Measurements from ENCODE around the gene MESP2.

The MESP2 gene

GRCh38 chr15:89802986-89803824 lies 27.1 kb downstream of the MESP2 start:
- FAIRE-seq: no peak

GRCh38 chr15:89803941-89804800 lies 28.0 kb downstream of the MESP2 start:
- FAIRE-seq: no peak

GRCh38 chr15:89805241-89806209 lies 29.4 kb downstream of the MESP2 start:
- no peak for FAIRE-seq

GRCh38 chr15:89806210-89806558 lies 30.1 kb downstream of the MESP2 start:
- no peak for FAIRE-seq

GRCh38 chr15:89806559-89807550 lies 30.7 kb downstream of the MESP2 start:
- FAIRE-seq: no peak

- FAIRE-seq: no peak
These were observed 31.6 kb downstream of the MESP2 start for GRCh38 chr15:89807689-89808088.

GRCh38 chr15:89808160-89808870 lies 32.2 kb downstream of the MESP2 start:
- no peak for FAIRE-seq

- FAIRE-seq: no peak
These were observed 33.1 kb downstream of the MESP2 start for GRCh38 chr15:89809093-89809786.

GRCh38 chr15:89809787-89810148 lies 33.6 kb downstream of the MESP2 start:
- FAIRE-seq: no peak

- FAIRE-seq: no peak
These were observed 34.7 kb downstream of the MESP2 start for GRCh38 chr15:89810837-89811236.

GRCh38 chr15:89812011-89812846 lies 36.1 kb downstream of the MESP2 start:
- FAIRE-seq: no peak

- no peak for FAIRE-seq
These were observed 36.8 kb downstream of the MESP2 start for GRCh38 chr15:89812847-89813320.

- FAIRE-seq: no peak
These were observed 37.4 kb downstream of the MESP2 start for GRCh38 chr15:89813381-89814111.

- FAIRE-seq: no peak
These were observed 38.1 kb downstream of the MESP2 start for GRCh38 chr15:89814112-89814742.

- FAIRE-seq: no peak
These were observed 39.6 kb downstream of the MESP2 start for GRCh38 chr15:89815769-89816168.

GRCh38 chr15:89817701-89818280 lies 41.7 kb downstream of the MESP2 start:
- FAIRE-seq: no peak

- FAIRE-seq: no peak
These were observed 42.2 kb downstream of the MESP2 start for GRCh38 chr15:89818287-89818686.
